Aorta (tissue), 5 donors: Measurements from ENCODE around the gene THOC6. TPM values are rescaled to one million over a fixed set of nuclear protein-coding genes. Genes with fewer than 3 reads are reported as not detected.
A peak's percentile ranks its signal among the peaks of the same experiment; 100 is the strongest.
"Not testable (repeated sequence)": the region's sequence is repeated elsewhere in the genome, so short reads cannot be mapped to it uniquely, and the experiment has no call there.

Experiments
- ATAC-seq: fragments of 200-7000 bp; cut with Tn5 transposase; one replicate; pipeline ENCODE4 v1.9.1; 2022; ENCODE audit warnings: moderate library complexity; ENCODE audit not compliant: low FRiP score
- DNase-seq, 2 donors: peaks; one replicate each; pipeline ENCODE4 v3.0.0-alpha.2; 2020
- H3K27ac ChIP-seq, 2 donors: one replicate each; pipeline ENCODE4 v1.5.1; 2013; ENCODE audit warnings: low read length in 2 of 2, mild to moderate bottlenecking in 2 of 2, moderate library complexity in 2 of 2, control low read depth in 1 of 2, inconsistent platforms in 1 of 2, low read depth in 1 of 2
- H3K27me3 ChIP-seq, 2 donors: one replicate each; pipeline ENCODE4 v1.6.1; 2013; ENCODE audit warnings: control low read depth in 1 of 2, low read length in 1 of 2, mild to moderate bottlenecking in 1 of 2, moderate library complexity in 1 of 2; ENCODE audit not compliant: insufficient read depth in 2 of 2, control insufficient read depth in 1 of 2
- H3K36me3 ChIP-seq, 2 donors: one replicate each; pipeline ENCODE4 v1.6.1; 2013; ENCODE audit warnings: control low read depth in 1 of 2, low read length in 1 of 2, mild to moderate bottlenecking in 1 of 2; ENCODE audit not compliant: insufficient read depth in 2 of 2, control insufficient read depth in 1 of 2
- H3K4me1 ChIP-seq, 2 donors: one replicate each; pipeline ENCODE4 v1.6.1; 2013; ENCODE audit warnings: low read length in 2 of 2, control low read depth in 1 of 2, mild to moderate bottlenecking in 1 of 2, moderate library complexity in 1 of 2; ENCODE audit not compliant: insufficient read depth in 2 of 2, control insufficient read depth in 1 of 2
- H3K4me3 ChIP-seq, 2 donors: one replicate each; pipeline ENCODE4 v1.5.1; 2013; ENCODE audit warnings: low read length in 2 of 2, control low read depth in 1 of 2, mild to moderate bottlenecking in 1 of 2
- H3K9me3 ChIP-seq: one replicate; pipeline ENCODE4 v1.6.1; 2013; ENCODE audit warnings: mild to moderate bottlenecking, low read length; ENCODE audit not compliant: control insufficient read depth
- WGBS, 2 donors: extraction: QIAGEN DNeasy Blood & Tissue Kit; methylation state at CpG; one replicate each; pipeline ENCODE4 v1.1.7; 2013; 5-methylcytosine and 5-hydroxymethylcytosine counted together
- intact Hi-C, 2 donors: fragments of 100-400 bp; cut with DNase I; formaldehyde crosslinking; loops; one replicate each; pipeline versions ENCODE4 v1.14.2 to v1.15.0; 2022
- polyA plus RNA-seq, 2 donors: library from polyadenylated mRNA; stranded (reverse); fragments of 200-250 nt; gene quantifications; one replicate each; pipeline ENCODE4 v1.2.3, GENCODE V29; 2013
- total RNA-seq, 2 donors: library from RNA; stranded (reverse); fragmentation: NEBNext Ultra II Directional; extraction: Animal tissue kit (Norgen Biotek cat#: 25700); gene quantifications; one replicate each; pipeline ENCODE4 v1.2.1, GENCODE V29; 2021
- donor health status: healthy with polysubstance abuse.
- donor health status: Bipolar disorder and iron deficiency.
- donor health status: DM: no; HTN: no; CAD: no.
- donor health status: DM: no; HTN: no; CAD: no.
- donor health status: DM: yes; HTN: yes; CAD: no.

The THOC6 gene
- total and polyA plus RNA-seq, 4 donors = 18.5 to 60.6 (median 24.3) TPM

- intact Hi-C loops, H3K27ac ChIP-seq, H3K4me1 ChIP-seq, H3K36me3 ChIP-seq, H3K27me3 ChIP-seq, H3K4me3 ChIP-seq, H3K9me3 ChIP-seq, DNase-seq: not testable (repeated sequence)
- WGBS, 2 donors = 84 to 85% methylated on average over 10 to 11 of the region's 12 CpGs
- peak; percentile 52 for ATAC-seq
Measured at GRCh38 chr16:3052571-3053329, 28.9 kb downstream of the THOC6 start.

GRCh38 chr16:3053330-3053710, 29.5 kb downstream of the THOC6 start:
- 90 to 91% methylated on average over 13 of the region's 13 CpGs for WGBS, 2 donors
- H3K27me3 ChIP-seq, H3K4me3 ChIP-seq, H3K27ac ChIP-seq, H3K36me3 ChIP-seq, ATAC-seq, intact Hi-C loops, H3K4me1 ChIP-seq, DNase-seq, H3K9me3 ChIP-seq: not testable (repeated sequence)

- Histone ChIP-seq H3K4me3 (no peak overlapping the region), H3K27ac (no peak overlapping the region), H3K4me1 (no peaks in the 10 kb centered on the region), H3K9me3 (no peaks in the 10 kb centered on the region), H3K36me3 (no peaks in the 10 kb centered on the region), H3K27me3 (no peaks in the 10 kb centered on the region)
- intact Hi-C loops = loop anchor here (5.0 kb wide), 3 partner anchors 52 to 112 kb away; no protein-coding TSS in a partner anchor
- no peak for DNase-seq
- no peak for ATAC-seq
- 80 to 83% methylated on average over 17 of the region's 17 CpGs for WGBS, 2 donors
Measured at GRCh38 chr16:3054965-3055733, 31.3 kb downstream of the THOC6 start.

GRCh38 chr16:3055734-3056115, 31.9 kb downstream of the THOC6 start:
- H3K36me3 ChIP-seq, H3K4me3 ChIP-seq, H3K4me1 ChIP-seq, H3K27ac ChIP-seq, H3K27me3 ChIP-seq, DNase-seq, H3K9me3 ChIP-seq, ATAC-seq: not testable (repeated sequence)
- 54 to 55% methylated on average over 9 of the region's 9 CpGs for WGBS, 2 donors
- intact Hi-C loops = loop anchor here (5.0 kb wide), 3 partner anchors 52 to 112 kb away; no protein-coding TSS in a partner anchor

- no peak for DNase-seq
- no peaks in the 10 kb centered on the region for H3K27me3 ChIP-seq
- intact Hi-C loops = loop anchor here (5.0 kb wide), 3 partner anchors 51 to 111 kb away; no protein-coding TSS in a partner anchor
- ATAC-seq = no peak
- no peaks in the 10 kb centered on the region for H3K9me3 ChIP-seq
- H3K36me3 ChIP-seq = no peaks in the 10 kb centered on the region
- 83 to 85% methylated on average over 19 of the region's 19 CpGs for WGBS, 2 donors
- H3K27ac ChIP-seq = no peak overlapping the region
- H3K4me1 ChIP-seq = no peaks in the 10 kb centered on the region
- no peak overlapping the region for H3K4me3 ChIP-seq
Measured at GRCh38 chr16:3056336-3057180, 32.7 kb downstream of the THOC6 start.

GRCh38 chr16:3057181-3058138, 33.6 kb downstream of the THOC6 start:
- ATAC-seq (no peak), DNase-seq (no peak)
- H3K36me3 ChIP-seq = no peaks in the 10 kb centered on the region
- H3K9me3 ChIP-seq = no peaks in the 10 kb centered on the region
- intact Hi-C loops = loop anchor here (2.0 to 5.0 kb wide), 4 partner anchors 50 to 110 kb away; no protein-coding TSS in a partner anchor
- no peak overlapping the region for H3K27ac ChIP-seq
- WGBS, 2 donors = 92 to 94% methylated on average over 22 of the region's 22 CpGs
- no peaks in the 10 kb centered on the region for H3K4me1 ChIP-seq
- H3K4me3 ChIP-seq = no peak overlapping the region
- H3K27me3 ChIP-seq = no peaks in the 10 kb centered on the region

- Histone ChIP-seq H3K27me3 (no peaks in the 10 kb centered on the region), H3K4me3 (peak overlapping the region; percentile 43 to 48), H3K9me3 (no peaks in the 10 kb centered on the region), H3K36me3 (no peaks in the 10 kb centered on the region), H3K27ac (no peak overlapping the region), H3K4me1 (no peaks in the 10 kb centered on the region)
- 15 to 18% methylated on average over 55 to 77 of the region's 77 CpGs for WGBS, 2 donors
- ATAC-seq (peak; percentile 33), DNase-seq (peak in 1 of 2 donors; percentile 72)
- intact Hi-C loops = loop anchor here (1.0 to 5.0 kb wide), 5 partner anchors 49 to 109 kb away; no protein-coding TSS in a partner anchor
Measured at GRCh38 chr16:3058139-3059030, 34.5 kb downstream of the THOC6 start.
